Liver (tissue), 9 donors: ENCODE results near the gene DPM3. TPM values are rescaled to one million over a fixed set of nuclear protein-coding genes. Genes with fewer than 3 reads are reported as not detected.
"Not testable (repeated sequence)": the region's sequence is repeated elsewhere in the genome, so short reads cannot be mapped to it uniquely, and the experiment has no call there.

Source experiments
- DNase-seq: peaks from one replicate; pipeline ENCODE4 v3.0.0-alpha.2; 2017; ENCODE audit warnings: low spot score
- H3K27ac ChIP-seq, 2 donors: one replicate each; pipeline ENCODE4 v1.7.0; 2013; ENCODE audit warnings: inconsistent platforms in 2 of 2, low read length in 2 of 2, control low read depth in 1 of 2, low read depth in 1 of 2, mild to moderate bottlenecking in 1 of 2
- H3K27me3 ChIP-seq, 4 donors: one replicate each; pipeline versions ENCODE4 v1.6.1 to v1.7.0; 2013; ENCODE audit warnings: low read length in 3 of 4, inconsistent platforms in 1 of 4, mild to moderate bottlenecking in 1 of 4, moderate library complexity in 1 of 4; ENCODE audit not compliant: control insufficient read depth in 4 of 4, insufficient read depth in 4 of 4
- H3K36me3 ChIP-seq, 4 donors: one replicate each; pipeline versions ENCODE4 v1.6.1 to v1.7.0; 2013; ENCODE audit warnings: low read length in 3 of 4, mild to moderate bottlenecking in 3 of 4, low read depth in 1 of 4, moderate library complexity in 1 of 4; ENCODE audit not compliant: control insufficient read depth in 4 of 4, insufficient read depth in 3 of 4
- H3K4me1 ChIP-seq, 4 donors: one replicate each; pipeline versions ENCODE4 v1.6.1 to v1.7.0; 2013; ENCODE audit warnings: low read length in 3 of 4, mild to moderate bottlenecking in 3 of 4, moderate library complexity in 1 of 4; ENCODE audit not compliant: control insufficient read depth in 4 of 4, insufficient read depth in 4 of 4
- H3K4me3 ChIP-seq, 3 donors: one replicate each; pipeline versions ENCODE4 v1.6.1 to v1.7.0; 2013; ENCODE audit warnings: low read length in 3 of 3, control low read depth in 1 of 3, low read depth in 1 of 3, mild to moderate bottlenecking in 1 of 3
- H3K9ac ChIP-seq, 2 donors: one replicate each; pipeline ENCODE4 v1.7.0; 2013; ENCODE audit warnings: low read length in 2 of 2, mild to moderate bottlenecking in 2 of 2, moderate library complexity in 2 of 2, control low read depth in 1 of 2, low read depth in 1 of 2
- H3K9me3 ChIP-seq, 4 donors: one replicate each; pipeline versions ENCODE4 v1.6.1 to v1.7.0; 2013; ENCODE audit warnings: low read length in 3 of 4; ENCODE audit not compliant: control insufficient read depth in 4 of 4
- ATF3 ChIP-seq: IDR thresholded peaks from 2 replicates; pipeline ENCODE4 v1.6.1; 2016; ENCODE audit warnings: antibody characterized with exemption
- FOXA2 ChIP-seq: IDR thresholded peaks from 2 replicates; pipeline ENCODE4 v1.6.1; 2016; ENCODE audit warnings: antibody characterized with exemption
- HNF4A ChIP-seq, 2 donors: conservative IDR thresholded peaks; 2 replicates each; pipeline ENCODE4 v1.6.1; 2016; ENCODE audit warnings: antibody characterized with exemption in 2 of 2, mild to moderate bottlenecking in 2 of 2
- HNF4G ChIP-seq: IDR thresholded peaks from 2 replicates; pipeline ENCODE4 v1.6.1; 2016; ENCODE audit warnings: antibody characterized with exemption
- NR2F2 ChIP-seq: IDR thresholded peaks from 2 replicates; pipeline ENCODE4 v1.6.1; 2016; ENCODE audit warnings: antibody characterized with exemption
- REST ChIP-seq: IDR thresholded peaks from 2 replicates; pipeline ENCODE4 v1.6.1; 2016; ENCODE audit warnings: antibody characterized with exemption, mild to moderate bottlenecking
- SP1 ChIP-seq: IDR thresholded peaks from 2 replicates; pipeline ENCODE4 v1.6.1; 2018; ENCODE audit warnings: antibody characterized with exemption, mild to moderate bottlenecking
- TAF1 ChIP-seq: conservative IDR thresholded peaks from 2 replicates; pipeline ENCODE4 v1.6.1; 2016; ENCODE audit warnings: antibody characterized with exemption, mild to moderate bottlenecking
- WGBS: extraction: QIAGEN DNeasy Blood & Tissue Kit; methylation state at CpG from one replicate; pipeline ENCODE4 v1.1.7; 2013; 5-methylcytosine and 5-hydroxymethylcytosine counted together
- polyA plus RNA-seq, 2 donors: library from polyadenylated mRNA; stranded (reverse) in 1 of 2; unstranded in 1 of 2; fragments of 200-250 nt in 1 of 2; fragments of >200 nt in 1 of 2; fragmentation: Nextera tagmentation in 1 of 2; extraction: Ambion mirVana in 1 of 2; gene quantifications; one replicate each; pipeline versions ENCODE4 v1.2.1 to v1.2.3, GENCODE V29; 2013 to 2015
- total RNA-seq, 2 donors: library from RNA; depleted of rRNA; stranded (reverse); fragments of >200 nt; gene quantifications; one replicate each; pipeline ENCODE4 v1.2.3, GENCODE V29; 2014
- donor health status: healthy.
- donor health status: healthy.
- donor health status: healthy.
- donor health status: healthy.
- donor health status: healthy.

DPM3 gene
- total and polyA plus RNA-seq, 4 donors: 27.3 to 134 (median 69.1) TPM

- Histone ChIP-seq H3K36me3 (peaks cover 0 to 11% (median 5%) of the 10 kb centered on the region in 4 donors), H3K9me3 (no peaks in the 10 kb centered on the region), H3K9ac (no peak overlapping the region), H3K4me3 (no peak overlapping the region), H3K4me1 (peaks cover 0 to 11% (median 8%) of the 10 kb centered on the region in 4 donors), H3K27me3 (no peaks in the 10 kb centered on the region), H3K27ac (peak overlapping the region; percentile 45 to 56)
- no peak for DNase-seq
- no peak for TF ChIP-seq SP1
- TF ChIP-seq NR2F2: peak; percentile 93
- 66% methylated on average over 27 of the region's 27 CpGs for WGBS
These were observed 26.3 kb upstream of the DPM3 start for GRCh38 chr1:155166471-155167165.

- TF ChIP-seq NR2F2: peak; percentile 14
- no peak for TF ChIP-seq TAF1
- Histone ChIP-seq H3K4me3 (no peak overlapping the region), H3K9ac (no peak overlapping the region), H3K36me3 (peaks cover 0 to 11% (median 5%) of the 10 kb centered on the region in 4 donors), H3K27ac (peak overlapping the region; percentile 42 to 45), H3K4me1 (peaks cover 0 to 11% (median 8%) of the 10 kb centered on the region in 4 donors), H3K9me3 (no peaks in the 10 kb centered on the region), H3K27me3 (no peaks in the 10 kb centered on the region)
- WGBS: 73% methylated on average over 8 of the region's 8 CpGs
- DNase-seq: no peak
These were observed 25.7 kb upstream of the DPM3 start for GRCh38 chr1:155166051-155166470.

GRCh38 chr1:155164625-155165024 is 24.3 kb upstream of the DPM3 start:
- H3K4me1 ChIP-seq: peaks cover 0 to 11% (median 8%) of the 10 kb centered on the region in 4 donors
- WGBS: 92% methylated on average over 11 of the region's 11 CpGs
- H3K9me3 ChIP-seq, H3K36me3 ChIP-seq, H3K27me3 ChIP-seq, DNase-seq, H3K27ac ChIP-seq, H3K4me3 ChIP-seq, H3K9ac ChIP-seq: not testable (repeated sequence)

- not testable (repeated sequence) for H3K9me3 ChIP-seq, H3K36me3 ChIP-seq, H3K4me3 ChIP-seq, H3K27me3 ChIP-seq, H3K27ac ChIP-seq, H3K9ac ChIP-seq, DNase-seq
- H3K4me1 ChIP-seq: peaks cover 0 to 11% (median 8%) of the 10 kb centered on the region in 4 donors
- WGBS: 97% methylated on average over 4 of the region's 4 CpGs
These were observed 23.5 kb upstream of the DPM3 start for GRCh38 chr1:155163785-155164184.

- H3K36me3 ChIP-seq, H3K4me1 ChIP-seq, H3K4me3 ChIP-seq, DNase-seq, H3K27me3 ChIP-seq, H3K9me3 ChIP-seq, H3K9ac ChIP-seq, H3K27ac ChIP-seq: not testable (repeated sequence)
- 97% methylated on average over 6 of the region's 6 CpGs for WGBS
These were observed 22.3 kb upstream of the DPM3 start for GRCh38 chr1:155162631-155163030.

- TF ChIP-seq FOXA2 (no peak), HNF4A (conservative IDR thresholded peaks at IDR 0.05) (no peak), HNF4G (no peak), ATF3 (no peak), TAF1 (no peak), REST (no peak)
- Histone ChIP-seq H3K27me3 (no peaks in the 10 kb centered on the region), H3K27ac (no peak overlapping the region), H3K4me3 (no peak overlapping the region), H3K4me1 (no peaks in the 10 kb centered on the region), H3K36me3 (no peaks in the 10 kb centered on the region), H3K9ac (no peak overlapping the region), H3K9me3 (no peaks in the 10 kb centered on the region)
- no peak for DNase-seq
- WGBS: 82% methylated on average over 8 of the region's 8 CpGs
These were observed 19.8 kb upstream of the DPM3 start for GRCh38 chr1:155160128-155160527.
